ENCODE measurements around the gene LAMP2. TPM values are rescaled to one million over a fixed set of nuclear protein-coding genes. Genes with fewer than 3 reads are reported as not detected.
A peak's percentile ranks its signal among the peaks of the same experiment; 100 is the strongest.

Gene LAMP2
- total and polyA plus RNA-seq, 12 donors = 14.9 to 88.7 (median 59.0) TPM

DNA sequence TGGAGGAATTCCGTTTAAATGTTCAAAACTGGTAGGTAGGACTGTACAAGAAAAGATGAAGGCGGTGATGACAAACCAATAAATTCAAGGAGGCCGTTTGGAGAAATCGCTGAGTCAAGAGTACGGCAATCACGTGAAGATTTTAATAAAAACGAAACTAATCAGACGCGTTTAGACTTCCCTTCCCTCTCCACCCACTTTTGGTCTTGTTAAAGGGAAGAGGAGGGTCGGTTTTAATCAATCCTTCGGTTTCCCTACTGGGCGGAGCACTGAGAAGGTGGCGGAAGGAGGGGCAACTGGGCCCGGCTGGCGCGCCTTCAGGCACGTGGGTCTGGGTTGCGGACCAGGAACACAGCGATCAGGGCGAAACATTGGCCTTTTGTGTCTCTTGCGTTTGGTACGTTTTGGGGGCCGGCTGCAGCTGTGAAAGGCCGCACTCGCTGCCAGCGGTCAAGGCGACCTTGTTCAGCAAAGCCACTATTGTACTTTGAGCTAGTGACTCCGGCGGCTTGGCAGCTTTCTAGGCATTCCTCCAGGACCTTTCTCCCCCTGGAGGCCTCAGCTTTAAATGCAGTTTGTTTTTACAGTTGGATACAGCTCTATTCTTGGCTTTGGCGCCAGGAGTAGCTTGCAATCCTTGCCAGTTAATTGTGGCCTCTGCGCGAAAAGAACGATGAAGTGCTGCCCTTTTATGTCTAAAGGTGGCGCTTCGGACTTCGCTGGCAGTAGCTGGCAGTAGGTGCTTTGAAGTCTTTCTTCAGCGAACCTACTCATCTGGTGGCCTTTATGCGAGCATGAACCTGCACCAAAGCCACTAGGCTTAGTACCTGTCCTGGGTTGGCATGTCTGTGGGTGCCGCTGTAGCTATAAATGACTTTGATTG is 16.8 kb upstream of the LAMP2 start:
- intact Hi-C loops (cut with DNase I) = loop anchor here in 1 of 10 donors (10.0 kb wide), 1 partner anchor 241 kb away; no protein-coding TSS in a partner anchor
- DNase-seq = peak; percentile 71 to 83
- Histone ChIP-seq H3K27ac (peak overlapping the region; percentile 57 to 92 (median 86)), H3K4me3 (peak overlapping the region in 9 of 10 donors; percentile 27 to 62 (median 55)), H3K4me1 (peaks cover 0 to 10% (median 4%) of the 10 kb centered on the region in 9 donors), H3K9me3 (no peaks in the 10 kb centered on the region), H3K27me3 (no peaks in the 10 kb centered on the region), H3K36me3 (no peaks in the 10 kb centered on the region)
- ATAC-seq = peak; percentile 83 to 96 (median 94)
- TF ChIP-seq, protein P1, sequence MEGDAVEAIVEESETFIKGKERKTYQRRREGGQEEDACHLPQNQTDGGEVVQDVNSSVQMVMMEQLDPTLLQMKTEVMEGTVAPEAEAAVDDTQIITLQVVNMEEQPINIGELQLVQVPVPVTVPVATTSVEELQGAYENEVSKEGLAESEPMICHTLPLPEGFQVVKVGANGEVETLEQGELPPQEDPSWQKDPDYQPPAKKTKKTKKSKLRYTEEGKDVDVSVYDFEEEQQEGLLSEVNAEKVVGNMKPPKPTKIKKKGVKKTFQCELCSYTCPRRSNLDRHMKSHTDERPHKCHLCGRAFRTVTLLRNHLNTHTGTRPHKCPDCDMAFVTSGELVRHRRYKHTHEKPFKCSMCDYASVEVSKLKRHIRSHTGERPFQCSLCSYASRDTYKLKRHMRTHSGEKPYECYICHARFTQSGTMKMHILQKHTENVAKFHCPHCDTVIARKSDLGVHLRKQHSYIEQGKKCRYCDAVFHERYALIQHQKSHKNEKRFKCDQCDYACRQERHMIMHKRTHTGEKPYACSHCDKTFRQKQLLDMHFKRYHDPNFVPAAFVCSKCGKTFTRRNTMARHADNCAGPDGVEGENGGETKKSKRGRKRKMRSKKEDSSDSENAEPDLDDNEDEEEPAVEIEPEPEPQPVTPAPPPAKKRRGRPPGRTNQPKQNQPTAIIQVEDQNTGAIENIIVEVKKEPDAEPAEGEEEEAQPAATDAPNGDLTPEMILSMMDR (IDR thresholded peaks at IDR 0.05) = peak in 8 of 9 donors; percentile 41 to 67 (median 58)
- 2% methylated on average over 38 to 39 of the region's 39 CpGs for WGBS, 2 donors

- no peak for DNase-seq
- WGBS, 2 donors = 68 to 89% methylated on average over 3 of the region's 3 CpGs
Measured at GRCh38 chrX:120485315-120485637, 16.2 kb upstream of the LAMP2 start.

DNA sequence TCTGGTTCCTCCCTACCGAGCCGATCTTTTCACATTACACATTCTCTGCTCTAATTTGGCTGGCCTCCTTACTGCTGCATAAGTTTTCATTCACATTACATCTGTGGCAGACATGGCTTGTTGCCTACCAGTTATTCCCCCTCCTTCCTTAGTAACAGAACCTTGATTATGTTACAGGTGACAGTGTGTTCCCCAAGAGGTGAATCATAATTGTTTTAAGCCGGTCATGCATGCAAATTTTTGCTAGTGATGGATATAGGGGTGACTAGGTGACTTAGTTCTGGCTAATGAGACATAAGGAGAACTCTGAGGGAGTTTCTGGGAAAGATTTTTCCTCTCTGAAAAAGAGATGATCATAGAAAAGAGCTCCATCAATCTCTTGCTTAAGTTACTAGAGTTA is 8.4 kb upstream of the LAMP2 start:
- Histone ChIP-seq H3K4me1 (no peaks in the 10 kb centered on the region), H3K36me3 (no peaks in the 10 kb centered on the region), H3K4me3 (no peak overlapping the region), H3K27me3 (peaks cover 0 to 8% (median 0%) of the 10 kb centered on the region in 7 donors), H3K27ac (no peak overlapping the region), H3K9me3 (no peaks in the 10 kb centered on the region)
- intact Hi-C loops (cut with DNase I) = loop anchor here in 4 of 10 donors (10.0 kb wide), 1 partner anchor 163 kb away; the partner anchor contains the start of gene TMEM255A (in 4 of the 4)
- no peak for ATAC-seq
- 77 to 86% methylated on average over 3 of the region's 3 CpGs for WGBS, 2 donors
- DNase-seq = no peak
- TF ChIP-seq, protein P1 (IDR thresholded peaks at IDR 0.05) = no peak

More at GRCh38 chrX:120485315-120485637, 16.2 kb upstream of the LAMP2 start:
- peak in 1 of 8 donors; percentile 18 for ATAC-seq
- Histone ChIP-seq H3K36me3 (no peaks in the 10 kb centered on the region), H3K4me3 (peak overlapping the region in 9 of 10 donors; percentile 27 to 62 (median 55)), H3K27ac (peak overlapping the region; percentile 57 to 92 (median 86)), H3K27me3 (no peaks in the 10 kb centered on the region), H3K4me1 (peaks cover 0 to 10% (median 4%) of the 10 kb centered on the region in 9 donors), H3K9me3 (no peaks in the 10 kb centered on the region)
- TF ChIP-seq, protein P1 (IDR thresholded peaks at IDR 0.05) = no peak
- intact Hi-C loops (cut with DNase I) = loop anchor here in 1 of 10 donors (10.0 kb wide), 1 partner anchor 240 kb away; no protein-coding TSS in a partner anchor

DNA sequence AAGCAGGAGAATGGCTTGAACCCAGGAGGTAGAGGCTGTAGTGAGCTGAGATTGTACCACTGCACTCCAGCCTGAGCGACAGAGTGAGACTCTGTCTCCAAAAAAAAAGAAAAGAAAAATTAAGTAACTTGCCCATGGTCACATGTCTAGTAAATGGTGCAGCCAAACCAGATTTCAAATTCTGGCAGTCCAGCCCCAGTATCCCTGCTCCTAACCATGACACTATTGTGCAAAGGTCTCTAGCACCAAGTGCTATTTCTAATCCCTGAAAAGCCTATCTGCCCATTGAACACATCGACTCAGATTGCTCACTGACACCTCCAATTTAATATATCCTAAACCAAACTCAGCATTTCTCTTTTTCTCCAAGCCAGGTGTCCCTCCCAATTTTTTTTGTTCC is 7.6 kb upstream of the LAMP2 start:
- no peak for ATAC-seq
- no peaks in the 10 kb centered on the region for H3K9me3 ChIP-seq
- H3K27ac ChIP-seq = no peak overlapping the region
- WGBS, 2 donors = 63 to 82% methylated on average over 2 of the region's 2 CpGs
- intact Hi-C loops (cut with DNase I) = loop anchor here in 4 of 10 donors (10.0 kb wide), 1 partner anchor 162 kb away; the partner anchor contains the start of gene TMEM255A (in 4 of the 4)
- peaks cover 0 to 8% (median 0%) of the 10 kb centered on the region in 7 donors for H3K27me3 ChIP-seq
- DNase-seq = no peak
- H3K36me3 ChIP-seq = no peaks in the 10 kb centered on the region
- TF ChIP-seq, protein P1 (IDR thresholded peaks at IDR 0.05) = no peak
- H3K4me3 ChIP-seq = no peak overlapping the region
- no peaks in the 10 kb centered on the region for H3K4me1 ChIP-seq
